ENCODE measurements around the gene KIFBP. TPM values are rescaled to one million over a fixed set of nuclear protein-coding genes. Genes with fewer than 3 reads are reported as not detected.
"Not testable (repeated sequence)": the region's sequence is repeated elsewhere in the genome, so short reads cannot be mapped to it uniquely, and the experiment has no call there.

KIFBP gene
- total RNA-seq, 1 donor = 74.7 TPM

- TF ChIP-seq CTCF (IDR thresholded peaks at IDR 0.05; ENCODE audit: insufficient read depth, low read depth, low read length) = no peak
- peak overlapping the region; percentile 98 for H3K4me3 ChIP-seq (ENCODE audit: low read depth, low read length)
- no peak for DNase-seq (ENCODE audit: low read depth)
Observed at GRCh38 chr10:68957284-68957615, 31.4 kb upstream of the KIFBP start.

- DNase-seq (ENCODE audit: low read depth) = peak; percentile 44
- peak overlapping the region; percentile 98 for H3K4me3 ChIP-seq (ENCODE audit: low read depth, low read length)
- TF ChIP-seq CTCF (IDR thresholded peaks at IDR 0.05; ENCODE audit: insufficient read depth, low read depth, low read length) = no peak
Observed at GRCh38 chr10:68957654-68958053, 30.9 kb upstream of the KIFBP start.

- no peak for DNase-seq (ENCODE audit: low read depth)
- no peak for TF ChIP-seq CTCF (IDR thresholded peaks at IDR 0.05; ENCODE audit: insufficient read depth, low read depth, low read length)
- H3K4me3 ChIP-seq (ENCODE audit: low read depth, low read length) = no peak overlapping the region
Observed at GRCh38 chr10:68959695-68960527, 28.7 kb upstream of the KIFBP start.

GRCh38 chr10:68963151-68963550 is 25.5 kb upstream of the KIFBP start:
- TF ChIP-seq CTCF (IDR thresholded peaks at IDR 0.05; ENCODE audit: insufficient read depth, low read depth, low read length) = no peak
- no peak for DNase-seq (ENCODE audit: low read depth)
- no peak overlapping the region for H3K4me3 ChIP-seq (ENCODE audit: low read depth, low read length)

GRCh38 chr10:68973975-68974374 is 14.6 kb upstream of the KIFBP start:
- no peak overlapping the region for H3K4me3 ChIP-seq (ENCODE audit: low read depth, low read length)
- no peak for DNase-seq (ENCODE audit: low read depth)
- no peak for TF ChIP-seq CTCF (IDR thresholded peaks at IDR 0.05; ENCODE audit: insufficient read depth, low read depth, low read length)

- DNase-seq (ENCODE audit: low read depth); H3K4me3 ChIP-seq (ENCODE audit: low read depth, low read length): not testable (repeated sequence)
Observed at GRCh38 chr10:68975936-68976473, 12.6 kb upstream of the KIFBP start.

GRCh38 chr10:68979738-68980137 is 8.9 kb upstream of the KIFBP start:
- not testable (repeated sequence) for H3K4me3 ChIP-seq (ENCODE audit: low read depth, low read length); DNase-seq (ENCODE audit: low read depth)

GRCh38 chr10:68981074-68981473 is 7.5 kb upstream of the KIFBP start:
- no peak for DNase-seq (ENCODE audit: low read depth)
- peak; percentile 42 for TF ChIP-seq CTCF (IDR thresholded peaks at IDR 0.05; ENCODE audit: insufficient read depth, low read depth, low read length)
- no peak overlapping the region for H3K4me3 ChIP-seq (ENCODE audit: low read depth, low read length)

Measured in fibroblast of villous mesenchyme (primary cell).